ENCODE data around the gene PRDM1.
A peak's percentile ranks its signal among the peaks of the same experiment; 100 is the strongest.

PRDM1 gene

DNA sequence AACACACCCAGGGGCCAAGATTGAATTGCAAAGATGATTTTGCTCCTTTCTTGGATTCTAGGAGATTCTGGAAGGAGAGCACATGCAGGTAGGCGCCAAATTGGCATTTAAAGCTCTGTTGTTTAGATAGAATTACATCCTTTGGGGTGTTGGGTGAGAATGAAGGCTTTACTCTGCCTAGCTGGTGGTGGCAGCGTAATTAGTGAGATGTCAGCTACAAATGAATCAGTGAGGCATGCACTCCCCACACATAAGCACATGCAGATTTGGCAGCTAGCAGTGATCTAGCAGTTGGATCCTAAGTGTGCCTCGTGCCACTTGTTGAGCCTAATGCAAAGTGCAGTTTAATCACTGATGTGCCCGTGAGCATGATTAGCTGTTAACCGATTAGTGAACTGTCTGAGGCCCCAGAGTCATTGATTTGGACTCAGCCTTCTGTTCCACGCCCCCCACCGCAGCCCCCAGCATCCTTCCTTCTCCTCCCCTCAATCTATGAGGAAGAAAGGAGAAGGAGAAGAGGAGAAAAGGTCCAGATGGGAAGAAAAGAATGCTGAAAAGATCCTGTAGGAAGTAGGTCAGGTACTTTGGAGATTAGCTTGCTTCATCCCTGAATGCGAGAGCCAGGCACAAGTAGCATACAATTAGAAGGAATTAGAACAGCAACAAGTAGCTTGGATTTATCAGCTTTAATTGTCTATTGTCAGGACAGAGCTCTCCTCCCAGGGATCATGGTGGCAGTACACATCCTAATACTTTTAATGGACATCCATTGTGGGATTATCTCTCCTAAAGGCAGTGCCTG lies 6.0 kb upstream of the PRDM1 start:
- H3K4me3 ChIP-seq (ENCODE audit: low read depth, low read length): no peak overlapping the region
- peak; percentile 95 for DNase-seq
- no peaks in the 10 kb centered on the region for H3K27me3 ChIP-seq (ENCODE audit: insufficient read depth, low read depth, severe bottlenecking)
- no peaks in the 10 kb centered on the region for H3K9me3 ChIP-seq (ENCODE audit: severe bottlenecking)
- H3K36me3 ChIP-seq: peaks cover 25% of the 10 kb centered on the region
- TF ChIP-seq, protein P1, sequence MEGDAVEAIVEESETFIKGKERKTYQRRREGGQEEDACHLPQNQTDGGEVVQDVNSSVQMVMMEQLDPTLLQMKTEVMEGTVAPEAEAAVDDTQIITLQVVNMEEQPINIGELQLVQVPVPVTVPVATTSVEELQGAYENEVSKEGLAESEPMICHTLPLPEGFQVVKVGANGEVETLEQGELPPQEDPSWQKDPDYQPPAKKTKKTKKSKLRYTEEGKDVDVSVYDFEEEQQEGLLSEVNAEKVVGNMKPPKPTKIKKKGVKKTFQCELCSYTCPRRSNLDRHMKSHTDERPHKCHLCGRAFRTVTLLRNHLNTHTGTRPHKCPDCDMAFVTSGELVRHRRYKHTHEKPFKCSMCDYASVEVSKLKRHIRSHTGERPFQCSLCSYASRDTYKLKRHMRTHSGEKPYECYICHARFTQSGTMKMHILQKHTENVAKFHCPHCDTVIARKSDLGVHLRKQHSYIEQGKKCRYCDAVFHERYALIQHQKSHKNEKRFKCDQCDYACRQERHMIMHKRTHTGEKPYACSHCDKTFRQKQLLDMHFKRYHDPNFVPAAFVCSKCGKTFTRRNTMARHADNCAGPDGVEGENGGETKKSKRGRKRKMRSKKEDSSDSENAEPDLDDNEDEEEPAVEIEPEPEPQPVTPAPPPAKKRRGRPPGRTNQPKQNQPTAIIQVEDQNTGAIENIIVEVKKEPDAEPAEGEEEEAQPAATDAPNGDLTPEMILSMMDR (IDR thresholded peaks at IDR 0.05; ENCODE audit: low read depth, low read length): no peak
- peak overlapping the region; percentile 78 for H3K27ac ChIP-seq

DNA sequence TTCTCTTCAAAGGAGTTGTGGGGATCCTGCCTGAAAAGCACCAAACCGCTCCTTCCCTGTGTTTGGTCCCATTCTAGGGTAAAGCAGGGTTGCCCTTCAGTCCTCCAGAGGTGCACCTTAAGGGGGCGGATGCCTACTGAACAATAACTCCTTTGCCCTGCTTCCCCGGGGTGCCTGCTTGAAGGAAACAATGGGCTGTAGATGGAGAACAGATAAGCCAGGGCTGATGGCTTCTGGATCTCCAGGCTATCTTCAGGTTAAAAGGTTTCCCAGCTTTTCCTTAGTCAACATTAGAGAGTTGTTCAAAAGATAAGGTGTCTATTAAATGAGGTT lies 5.4 kb upstream of the PRDM1 start:
- no peak for DNase-seq
- no peaks in the 10 kb centered on the region for H3K27me3 ChIP-seq (ENCODE audit: insufficient read depth, low read depth, severe bottlenecking)
- H3K36me3 ChIP-seq: peaks cover 25% of the 10 kb centered on the region
- TF ChIP-seq, protein P1 (IDR thresholded peaks at IDR 0.05; ENCODE audit: low read depth, low read length): no peak
- peak overlapping the region; percentile 78 for H3K27ac ChIP-seq
- no peaks in the 10 kb centered on the region for H3K9me3 ChIP-seq (ENCODE audit: severe bottlenecking)
- H3K4me3 ChIP-seq (ENCODE audit: low read depth, low read length): no peak overlapping the region

DNA sequence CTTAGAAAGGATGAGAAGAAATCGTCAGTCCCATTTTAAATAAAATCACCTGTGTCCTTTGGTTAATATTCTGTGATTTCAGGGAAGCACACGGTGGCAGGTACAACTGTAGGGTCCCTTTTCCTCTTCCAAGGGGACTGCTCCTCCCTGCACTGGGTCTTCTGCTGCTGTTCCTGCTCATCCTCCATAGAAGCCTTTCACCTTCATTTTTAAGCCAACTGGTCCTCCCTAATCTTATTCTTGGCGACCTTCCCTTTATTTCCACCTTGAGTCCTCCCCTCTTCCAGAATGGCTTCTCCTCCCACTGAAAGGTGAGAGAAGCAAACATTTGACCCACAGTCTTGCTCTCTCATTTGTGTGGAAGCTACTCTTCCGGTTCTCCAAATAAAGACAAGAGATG lies 4.4 kb upstream of the PRDM1 start:
- Histone ChIP-seq H3K4me3 (ENCODE audit: low read depth, low read length) (no peak overlapping the region), H3K27me3 (ENCODE audit: insufficient read depth, low read depth, severe bottlenecking) (no peaks in the 10 kb centered on the region), H3K36me3 (peaks cover 25% of the 10 kb centered on the region), H3K27ac (peak overlapping the region; percentile 78), H3K9me3 (ENCODE audit: severe bottlenecking) (no peaks in the 10 kb centered on the region)
- no peak for DNase-seq
- TF ChIP-seq, protein P1 (IDR thresholded peaks at IDR 0.05; ENCODE audit: low read depth, low read length): no peak

DNA sequence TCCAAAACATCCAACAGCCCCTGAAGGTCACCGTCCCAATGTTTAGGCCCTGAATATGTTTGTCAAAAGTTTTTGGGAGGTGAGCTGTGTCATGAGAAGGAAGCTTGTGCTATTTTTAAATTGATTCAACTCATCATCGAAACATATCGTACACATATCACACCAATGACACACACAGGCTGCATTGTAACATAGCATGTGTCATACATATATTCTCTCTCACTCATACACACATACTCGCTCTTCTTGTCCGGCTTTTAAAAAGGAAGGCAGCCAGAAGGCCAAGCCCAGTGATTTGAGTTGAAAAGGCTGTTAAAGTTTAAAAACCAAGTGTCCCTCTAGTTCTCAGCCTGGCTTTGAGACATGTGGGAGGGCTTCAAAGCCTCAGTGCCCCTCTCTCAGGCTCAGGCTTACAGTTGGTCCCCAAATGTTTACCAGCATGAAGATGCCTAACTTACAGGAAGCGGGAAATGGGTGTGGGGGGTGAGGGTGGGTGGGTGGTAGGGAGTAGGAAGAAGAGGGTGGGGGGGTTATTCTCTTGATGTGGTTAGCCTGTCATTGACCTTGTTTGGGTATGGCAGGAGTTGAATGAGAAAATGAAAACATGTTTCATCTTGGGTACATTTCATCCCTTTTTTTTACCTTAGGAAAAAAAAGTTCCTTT lies 3.3 kb upstream of the PRDM1 start:
- Histone ChIP-seq H3K27ac (0 out of 2 replicates have a peak overlapping the region, but pooled peaks have one; percentile 5), H3K9me3 (ENCODE audit: severe bottlenecking) (no peaks in the 10 kb centered on the region), H3K4me3 (ENCODE audit: low read depth, low read length) (no peak overlapping the region), H3K27me3 (ENCODE audit: insufficient read depth, low read depth, severe bottlenecking) (no peaks in the 10 kb centered on the region), H3K36me3 (peaks cover 23% of the 10 kb centered on the region)
- no peak for DNase-seq
- TF ChIP-seq, protein P1 (IDR thresholded peaks at IDR 0.05; ENCODE audit: low read depth, low read length): no peak

DNA sequence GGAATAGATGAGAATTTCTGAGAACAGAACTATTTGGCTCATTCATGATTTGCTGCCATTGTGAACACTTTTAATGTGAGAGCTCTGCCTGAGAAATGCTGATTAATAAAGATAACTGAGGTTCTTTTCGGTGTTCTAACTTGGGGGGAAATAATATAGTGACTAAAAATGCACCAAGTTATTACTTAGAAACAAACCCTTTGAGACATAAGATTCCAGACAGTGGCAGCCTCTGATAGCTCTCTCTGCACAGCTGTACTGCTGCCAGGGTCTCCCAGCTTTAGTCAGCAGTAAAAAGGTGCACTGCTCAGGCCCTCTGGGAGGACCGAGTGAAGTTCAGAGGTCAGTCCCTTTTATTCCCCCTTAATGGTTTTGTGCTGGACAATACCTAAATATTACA lies 2.5 kb upstream of the PRDM1 start:
- Histone ChIP-seq H3K36me3 (peaks cover 25% of the 10 kb centered on the region), H3K9me3 (ENCODE audit: severe bottlenecking) (no peaks in the 10 kb centered on the region), H3K27me3 (ENCODE audit: insufficient read depth, low read depth, severe bottlenecking) (no peaks in the 10 kb centered on the region), H3K4me3 (ENCODE audit: low read depth, low read length) (no peak overlapping the region), H3K27ac (peak overlapping the region; percentile 2; the same call in 1 of the 2 replicates)
- no peak for DNase-seq
- TF ChIP-seq, protein P1 (IDR thresholded peaks at IDR 0.05; ENCODE audit: low read depth, low read length): no peak

All from WERI-Rb-1 (cell line).